HEK293T (cell line): Measurements from ENCODE around the gene MBOAT1.

ENCODE experiments used
- ARNT ChIP-seq: fragments of 450-650 bp; IDR thresholded peaks from 2 replicates; pipeline ENCODE4 v1.6.1; 2017; ENCODE audit warnings: mild to moderate bottlenecking
- BHLHE40 ChIP-seq: fragments of 450-650 bp; IDR thresholded peaks from 2 replicates; pipeline ENCODE4 v1.6.1; 2016; ENCODE audit warnings: mild to moderate bottlenecking, moderate library complexity, borderline replicate concordance
- CTBP1 ChIP-seq: fragments of 450-650 bp; IDR thresholded peaks from 2 replicates; pipeline ENCODE4 v1.6.1; 2016; ENCODE audit warnings: borderline replicate concordance
- ELF4 ChIP-seq: fragments of 450-650 bp; IDR thresholded peaks from 2 replicates; pipeline ENCODE4 v1.6.1; 2017; ENCODE audit warnings: antibody characterized with exemption
- FOXA1 ChIP-seq: fragments of 450-650 bp; IDR thresholded peaks from 2 replicates; pipeline ENCODE4 v1.6.1; 2016; ENCODE audit warnings: mild to moderate bottlenecking
- FOXM1 ChIP-seq: fragments of 450-650 bp; IDR thresholded peaks from 2 replicates; pipeline ENCODE4 v1.6.1; 2017; ENCODE audit warnings: mild to moderate bottlenecking, borderline replicate concordance
- L3MBTL2 ChIP-seq: fragments of 450-650 bp; conservative IDR thresholded peaks from 2 replicates; pipeline ENCODE4 v1.6.1; 2016; ENCODE audit warnings: mild to moderate bottlenecking
- NFRKB ChIP-seq: fragments of 450-650 bp; IDR thresholded peaks from 2 replicates; pipeline ENCODE4 v1.6.1; 2016; ENCODE audit warnings: mild to moderate bottlenecking, moderate library complexity
- SP1 ChIP-seq: fragments of 450-650 bp; IDR thresholded peaks from 2 replicates; pipeline ENCODE4 v1.6.1; 2017
- SUZ12 ChIP-seq: fragments of 450-650 bp; IDR thresholded peaks from 2 replicates; pipeline ENCODE4 v1.6.1; 2016; ENCODE audit warnings: mild to moderate bottlenecking
- TARDBP ChIP-seq: fragments of 450-650 bp; IDR thresholded peaks from 2 replicates; pipeline ENCODE4 v1.6.1; 2016

DNA sequence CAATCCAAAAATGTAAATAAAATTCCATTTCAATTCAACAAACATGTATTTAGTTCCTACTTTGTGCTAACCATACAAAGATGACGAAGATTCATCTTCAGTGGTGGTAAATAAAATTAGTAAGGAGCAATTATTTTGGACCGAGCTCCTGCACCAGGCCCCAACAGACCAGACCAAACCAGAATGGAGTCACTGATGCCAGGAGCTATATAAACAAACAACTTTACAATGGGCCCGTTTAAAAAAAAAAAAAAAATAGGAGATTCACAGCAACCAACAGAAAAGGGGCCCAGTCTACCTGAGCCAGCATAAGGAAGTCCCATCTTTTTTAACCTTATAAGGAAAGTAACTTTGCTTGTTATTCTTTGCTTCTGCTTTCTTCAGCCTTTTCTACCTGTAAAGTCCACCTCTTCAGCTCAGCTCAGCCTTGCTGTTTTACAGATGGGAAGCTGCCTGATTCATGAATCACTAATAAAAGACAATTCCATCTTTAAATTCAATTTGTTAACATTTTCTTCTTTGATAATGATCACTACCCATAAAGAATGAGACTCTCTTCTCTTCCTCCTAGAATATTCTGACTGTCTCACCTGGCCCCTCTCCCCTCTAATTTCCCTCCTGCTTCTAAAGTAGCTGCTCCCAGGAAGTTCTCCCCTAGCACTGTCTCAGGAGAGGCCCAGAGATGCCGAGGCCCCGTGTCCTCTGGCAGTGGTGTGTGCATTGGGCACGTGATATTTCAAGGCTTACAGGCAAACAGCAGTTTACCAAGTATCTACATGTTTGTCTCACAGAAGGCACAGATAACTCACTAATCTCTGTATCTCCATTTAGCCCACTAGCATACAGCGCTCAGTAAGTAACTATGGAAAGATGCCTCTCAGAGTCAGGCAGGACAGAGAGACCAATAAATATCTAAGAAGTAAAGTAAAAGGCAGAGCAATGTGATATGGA, 8.4 kb downstream of the MBOAT1 start:
- TF ChIP-seq ELF4 (no peak), NFRKB (no peak), BHLHE40 (no peak), FOXM1 (no peak), FOXA1 (no peak), TARDBP (no peak), CTBP1 (no peak), SP1 (no peak), L3MBTL2 (no peak), SUZ12 (no peak), ARNT (no peak)
